Measurements from ENCODE around the gene PRG2. TPM values are rescaled to one million over a fixed set of nuclear protein-coding genes. Genes with fewer than 3 reads are reported as not detected.

PRG2 gene
- total RNA-seq, 1 experiment from 2014 or later: 0.57 TPM

DNA sequence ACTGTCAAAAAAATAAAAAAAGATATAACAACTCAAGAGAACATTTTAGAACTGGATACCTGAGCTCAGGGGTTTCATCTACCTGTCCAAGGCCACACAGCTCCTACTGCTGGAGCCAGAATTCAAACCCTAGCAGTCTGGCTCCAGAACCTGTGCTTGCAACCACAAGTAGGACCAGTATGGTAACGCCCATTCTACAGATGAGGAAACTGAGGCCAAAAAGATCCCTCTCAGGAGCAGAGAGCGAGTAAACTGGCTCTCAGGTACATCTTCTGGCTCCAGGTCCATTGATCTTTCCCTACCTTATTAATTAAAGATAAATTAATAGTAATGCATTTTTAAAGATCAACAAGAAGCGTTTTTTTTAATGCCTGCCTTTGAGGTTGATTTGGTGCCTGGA, 33.1 kb downstream of the PRG2 start:
- ChIA-PET CTCF (interaction anchor here (1.0 to 3.9 kb wide), 7 partner anchors 7 to 100 kb away, joined by 3 to 15 read pairs (median 5); no protein-coding TSS in a partner anchor), POLR2A (no interaction called here)
- Mint-ChIP-seq H3K36me3 (no peaks in the 10 kb centered on the region), H3K27ac (no peak overlapping the region), H3K27me3 (ENCODE audit: low read depth) (peaks cover 5% of the 10 kb centered on the region; the same call in 1 of the 2 replicates), H3K9me3 (no peaks in the 10 kb centered on the region), H3K4me3 (no peak overlapping the region), H3K4me1 (peaks cover 13% of the 10 kb centered on the region)
- ATAC-seq: no peak
- DNase-seq (ENCODE audit: low spot score): no peak
- TF ChIP-seq, protein P1, sequence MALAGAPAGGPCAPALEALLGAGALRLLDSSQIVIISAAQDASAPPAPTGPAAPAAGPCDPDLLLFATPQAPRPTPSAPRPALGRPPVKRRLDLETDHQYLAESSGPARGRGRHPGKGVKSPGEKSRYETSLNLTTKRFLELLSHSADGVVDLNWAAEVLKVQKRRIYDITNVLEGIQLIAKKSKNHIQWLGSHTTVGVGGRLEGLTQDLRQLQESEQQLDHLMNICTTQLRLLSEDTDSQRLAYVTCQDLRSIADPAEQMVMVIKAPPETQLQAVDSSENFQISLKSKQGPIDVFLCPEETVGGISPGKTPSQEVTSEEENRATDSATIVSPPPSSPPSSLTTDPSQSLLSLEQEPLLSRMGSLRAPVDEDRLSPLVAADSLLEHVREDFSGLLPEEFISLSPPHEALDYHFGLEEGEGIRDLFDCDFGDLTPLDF (CRISPR knock-in tag; IDR thresholded peaks at IDR 0.05): no peak
- TF ChIP-seq ZNF671 (CRISPR knock-in tag; IDR thresholded peaks at IDR 0.05): no peak

DNA sequence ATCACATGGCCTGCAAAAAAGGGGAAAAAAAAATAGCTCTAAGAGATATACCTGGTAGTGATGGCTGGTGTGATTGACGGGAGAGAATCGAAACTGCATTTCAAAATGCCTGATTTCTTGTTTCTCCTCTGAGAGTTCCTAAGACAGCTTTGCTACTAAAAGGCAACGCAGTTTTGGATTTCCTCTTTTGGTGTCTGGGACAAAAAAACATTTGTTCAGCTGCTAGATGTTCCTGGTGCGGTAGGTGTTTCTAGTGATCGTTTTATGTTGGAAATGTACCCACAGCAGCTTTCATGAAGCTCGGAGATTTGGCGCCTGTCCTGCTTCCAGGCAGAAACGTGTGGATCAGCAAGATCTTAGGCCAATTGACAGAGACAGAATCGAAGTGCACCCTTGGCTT, 34.2 kb downstream of the PRG2 start:
- POLR2A ChIA-PET: no interaction called here
- H3K4me1 Mint-ChIP-seq: peaks cover 13% of the 10 kb centered on the region
- no peak for DNase-seq (ENCODE audit: low spot score)
- ATAC-seq: no peak
- no peak overlapping the region for H3K4me3 Mint-ChIP-seq
- H3K9me3 Mint-ChIP-seq: peaks cover 5% of the 10 kb centered on the region; the same call in 1 of the 2 replicates
- TF ChIP-seq, protein P2, sequence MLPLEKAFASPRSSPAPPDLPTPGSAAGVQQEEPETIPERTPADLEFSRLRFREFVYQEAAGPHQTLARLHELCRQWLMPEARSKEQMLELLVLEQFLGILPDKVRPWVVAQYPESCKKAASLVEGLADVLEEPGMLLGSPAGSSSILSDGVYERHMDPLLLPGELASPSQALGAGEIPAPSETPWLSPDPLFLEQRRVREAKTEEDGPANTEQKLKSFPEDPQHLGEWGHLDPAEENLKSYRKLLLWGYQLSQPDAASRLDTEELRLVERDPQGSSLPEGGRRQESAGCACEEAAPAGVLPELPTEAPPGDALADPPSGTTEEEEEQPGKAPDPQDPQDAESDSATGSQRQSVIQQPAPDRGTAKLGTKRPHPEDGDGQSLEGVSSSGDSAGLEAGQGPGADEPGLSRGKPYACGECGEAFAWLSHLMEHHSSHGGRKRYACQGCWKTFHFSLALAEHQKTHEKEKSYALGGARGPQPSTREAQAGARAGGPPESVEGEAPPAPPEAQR (CRISPR knock-in tag; IDR thresholded peaks at IDR 0.05): no peak
- TF ChIP-seq, protein P3, sequence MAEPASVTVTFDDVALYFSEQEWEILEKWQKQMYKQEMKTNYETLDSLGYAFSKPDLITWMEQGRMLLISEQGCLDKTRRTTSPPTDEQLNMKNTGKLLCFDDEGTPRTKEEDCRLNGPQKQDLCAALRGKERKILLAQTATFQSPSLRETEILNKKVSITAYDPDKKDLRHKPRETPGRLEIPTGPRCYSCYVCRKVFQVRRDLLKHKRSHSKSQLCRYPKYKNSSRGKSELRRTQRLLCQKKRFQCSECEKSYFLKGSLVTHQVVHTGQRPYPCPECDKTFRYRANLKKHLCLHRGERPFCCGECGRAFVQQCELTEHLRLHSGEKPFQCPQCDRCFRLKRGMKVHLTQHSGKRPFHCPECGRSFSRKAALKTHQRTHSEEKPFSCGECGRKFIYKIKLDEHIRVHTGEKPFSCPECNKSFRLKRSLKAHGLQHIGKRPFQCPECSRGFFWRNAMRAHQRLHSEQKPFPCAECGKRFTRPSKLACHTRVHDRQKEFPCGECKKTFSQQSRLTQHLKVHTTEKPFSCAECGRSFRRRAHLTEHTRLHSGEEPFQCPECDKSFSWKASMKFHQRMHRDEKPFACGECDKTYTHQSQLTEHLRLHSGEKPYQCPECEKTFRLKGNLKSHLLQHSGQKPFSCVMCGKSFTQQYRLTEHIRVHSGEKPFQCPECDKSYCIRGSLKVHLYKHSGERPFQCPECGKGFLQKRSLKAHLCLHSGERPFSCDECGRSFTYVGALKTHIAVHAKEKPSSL (CRISPR knock-in tag; conservative IDR thresholded peaks at IDR 0.05): no peak
- TF ChIP-seq GRHL2 (CRISPR knock-in tag; IDR thresholded peaks at IDR 0.05; ENCODE audit: insufficient replicate concordance, severe bottlenecking) (no peak), CREM (CRISPR knock-in tag; IDR thresholded peaks at IDR 0.05) (no peak), SMAD3 (CRISPR knock-in tag; IDR thresholded peaks at IDR 0.05; ENCODE audit: borderline replicate concordance) (no peak), ZBTB21 (CRISPR knock-in tag; IDR thresholded peaks at IDR 0.05; ENCODE audit: borderline replicate concordance) (no peak), ZNF396 (CRISPR knock-in tag; IDR thresholded peaks at IDR 0.05; ENCODE audit: borderline replicate concordance) (no peak), ZNF317 (CRISPR knock-in tag; IDR thresholded peaks at IDR 0.05; ENCODE audit: borderline replicate concordance, low read depth) (no peak), ATF1 (CRISPR knock-in tag; IDR thresholded peaks at IDR 0.05) (no peak), TEAD4 (CRISPR knock-in tag; IDR thresholded peaks at IDR 0.05) (no peak), EMX1 (CRISPR knock-in tag; IDR thresholded peaks at IDR 0.05) (no peak)
- TF ChIP-seq, protein P4, sequence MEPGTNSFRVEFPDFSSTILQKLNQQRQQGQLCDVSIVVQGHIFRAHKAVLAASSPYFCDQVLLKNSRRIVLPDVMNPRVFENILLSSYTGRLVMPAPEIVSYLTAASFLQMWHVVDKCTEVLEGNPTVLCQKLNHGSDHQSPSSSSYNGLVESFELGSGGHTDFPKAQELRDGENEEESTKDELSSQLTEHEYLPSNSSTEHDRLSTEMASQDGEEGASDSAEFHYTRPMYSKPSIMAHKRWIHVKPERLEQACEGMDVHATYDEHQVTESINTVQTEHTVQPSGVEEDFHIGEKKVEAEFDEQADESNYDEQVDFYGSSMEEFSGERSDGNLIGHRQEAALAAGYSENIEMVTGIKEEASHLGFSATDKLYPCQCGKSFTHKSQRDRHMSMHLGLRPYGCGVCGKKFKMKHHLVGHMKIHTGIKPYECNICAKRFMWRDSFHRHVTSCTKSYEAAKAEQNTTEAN (CRISPR knock-in tag; IDR thresholded peaks at IDR 0.05): no peak
- TF ChIP-seq, protein P1 (CRISPR knock-in tag; IDR thresholded peaks at IDR 0.05): no peak
- TF ChIP-seq, protein P5, sequence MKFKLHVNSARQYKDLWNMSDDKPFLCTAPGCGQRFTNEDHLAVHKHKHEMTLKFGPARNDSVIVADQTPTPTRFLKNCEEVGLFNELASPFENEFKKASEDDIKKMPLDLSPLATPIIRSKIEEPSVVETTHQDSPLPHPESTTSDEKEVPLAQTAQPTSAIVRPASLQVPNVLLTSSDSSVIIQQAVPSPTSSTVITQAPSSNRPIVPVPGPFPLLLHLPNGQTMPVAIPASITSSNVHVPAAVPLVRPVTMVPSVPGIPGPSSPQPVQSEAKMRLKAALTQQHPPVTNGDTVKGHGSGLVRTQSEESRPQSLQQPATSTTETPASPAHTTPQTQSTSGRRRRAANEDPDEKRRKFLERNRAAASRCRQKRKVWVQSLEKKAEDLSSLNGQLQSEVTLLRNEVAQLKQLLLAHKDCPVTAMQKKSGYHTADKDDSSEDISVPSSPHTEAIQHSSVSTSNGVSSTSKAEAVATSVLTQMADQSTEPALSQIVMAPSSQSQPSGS (CRISPR knock-in tag; IDR thresholded peaks at IDR 0.05; ENCODE audit: borderline replicate concordance, low read depth): no peak
- TF ChIP-seq, protein P6, sequence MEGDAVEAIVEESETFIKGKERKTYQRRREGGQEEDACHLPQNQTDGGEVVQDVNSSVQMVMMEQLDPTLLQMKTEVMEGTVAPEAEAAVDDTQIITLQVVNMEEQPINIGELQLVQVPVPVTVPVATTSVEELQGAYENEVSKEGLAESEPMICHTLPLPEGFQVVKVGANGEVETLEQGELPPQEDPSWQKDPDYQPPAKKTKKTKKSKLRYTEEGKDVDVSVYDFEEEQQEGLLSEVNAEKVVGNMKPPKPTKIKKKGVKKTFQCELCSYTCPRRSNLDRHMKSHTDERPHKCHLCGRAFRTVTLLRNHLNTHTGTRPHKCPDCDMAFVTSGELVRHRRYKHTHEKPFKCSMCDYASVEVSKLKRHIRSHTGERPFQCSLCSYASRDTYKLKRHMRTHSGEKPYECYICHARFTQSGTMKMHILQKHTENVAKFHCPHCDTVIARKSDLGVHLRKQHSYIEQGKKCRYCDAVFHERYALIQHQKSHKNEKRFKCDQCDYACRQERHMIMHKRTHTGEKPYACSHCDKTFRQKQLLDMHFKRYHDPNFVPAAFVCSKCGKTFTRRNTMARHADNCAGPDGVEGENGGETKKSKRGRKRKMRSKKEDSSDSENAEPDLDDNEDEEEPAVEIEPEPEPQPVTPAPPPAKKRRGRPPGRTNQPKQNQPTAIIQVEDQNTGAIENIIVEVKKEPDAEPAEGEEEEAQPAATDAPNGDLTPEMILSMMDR (IDR thresholded peaks at IDR 0.05): no peak
- H3K36me3 Mint-ChIP-seq: no peaks in the 10 kb centered on the region
- H3K27me3 Mint-ChIP-seq (ENCODE audit: low read depth): peaks cover 3% of the 10 kb centered on the region; the same call in 1 of the 2 replicates
- CTCF ChIA-PET: interaction anchor here (0.6 to 1.8 kb wide), 4 partner anchors 11 to 252 kb away, joined by 3 to 14 read pairs (median 3); no protein-coding TSS in a partner anchor
- no peak overlapping the region for H3K27ac Mint-ChIP-seq

Measured in WTC11 (cell line).